HuH-7 (cell line): ENCODE data around the gene EGFR.

ENCODE experiments used
- DNase-seq: peaks from one replicate; pipeline ENCODE4 v3.0.0; 2011; ENCODE audit warnings: low spot score

Gene EGFR

GRCh38 chr7:55018361-55019190 is at the start of gene EGFR:
EGFR (plus strand) TSS chr7:55019017; CDS start chr7:55019278, 261 bp downstream.
- peak; percentile 93 for DNase-seq

GRCh38 chr7:54969208-54969967 is 49.4 kb upstream of the EGFR start:
- no peak for DNase-seq

- no peak for DNase-seq
These were observed 46.0 kb upstream of the EGFR start for GRCh38 chr7:54972733-54973294.

GRCh38 chr7:54978364-54979116 is 40.3 kb upstream of the EGFR start:
- no peak for DNase-seq

GRCh38 chr7:54980521-54980920 is 38.3 kb upstream of the EGFR start:
- no peak for DNase-seq

- DNase-seq = no peak
These were observed 36.9 kb upstream of the EGFR start for GRCh38 chr7:54981913-54982312.

- DNase-seq = no peak
These were observed 33.1 kb upstream of the EGFR start for GRCh38 chr7:54985426-54986330.

GRCh38 chr7:54986716-54987115 is 32.1 kb upstream of the EGFR start:
- no peak for DNase-seq

- DNase-seq = peak; percentile 58
These were observed 31.0 kb upstream of the EGFR start for GRCh38 chr7:54987772-54988171.

- DNase-seq = peak; percentile 58
These were observed 30.3 kb upstream of the EGFR start for GRCh38 chr7:54988516-54988915.

- no peak for DNase-seq
These were observed 29.2 kb upstream of the EGFR start for GRCh38 chr7:54989453-54990225.

- no peak for DNase-seq
These were observed 27.5 kb upstream of the EGFR start for GRCh38 chr7:54991341-54991740.

- peak; percentile 67 for DNase-seq
These were observed 25.8 kb upstream of the EGFR start for GRCh38 chr7:54992871-54993475.

GRCh38 chr7:54995166-54995565 is 23.7 kb upstream of the EGFR start:
- no peak for DNase-seq

GRCh38 chr7:54995610-54996363 is 23.0 kb upstream of the EGFR start:
- DNase-seq = no peak

- DNase-seq = no peak
These were observed 22.4 kb upstream of the EGFR start for GRCh38 chr7:54996391-54996790.

GRCh38 chr7:55004579-55004978 is 14.2 kb upstream of the EGFR start:
- no peak for DNase-seq

- no peak for DNase-seq
These were observed 13.5 kb upstream of the EGFR start for GRCh38 chr7:55005241-55005851.

GRCh38 chr7:55006499-55006898 is 12.3 kb upstream of the EGFR start:
- no peak for DNase-seq
